Measurements from ENCODE around the gene C5AR2. TPM values are rescaled to one million over a fixed set of nuclear protein-coding genes. Genes with fewer than 3 reads are reported as not detected.

C5AR2 gene
- total RNA-seq, 1 experiment from 2014 or later, result not detected

- H3K79me2 ChIP-seq (ENCODE audit: low read length), result no peaks in the 10 kb centered on the region
- no peak overlapping the region for H3K4me2 ChIP-seq (ENCODE audit: low read depth, low read length, poor library complexity, severe bottlenecking)
These were observed 15.5 kb upstream of the C5AR2 start for GRCh38 chr19:47316513-47316912.

DNA sequence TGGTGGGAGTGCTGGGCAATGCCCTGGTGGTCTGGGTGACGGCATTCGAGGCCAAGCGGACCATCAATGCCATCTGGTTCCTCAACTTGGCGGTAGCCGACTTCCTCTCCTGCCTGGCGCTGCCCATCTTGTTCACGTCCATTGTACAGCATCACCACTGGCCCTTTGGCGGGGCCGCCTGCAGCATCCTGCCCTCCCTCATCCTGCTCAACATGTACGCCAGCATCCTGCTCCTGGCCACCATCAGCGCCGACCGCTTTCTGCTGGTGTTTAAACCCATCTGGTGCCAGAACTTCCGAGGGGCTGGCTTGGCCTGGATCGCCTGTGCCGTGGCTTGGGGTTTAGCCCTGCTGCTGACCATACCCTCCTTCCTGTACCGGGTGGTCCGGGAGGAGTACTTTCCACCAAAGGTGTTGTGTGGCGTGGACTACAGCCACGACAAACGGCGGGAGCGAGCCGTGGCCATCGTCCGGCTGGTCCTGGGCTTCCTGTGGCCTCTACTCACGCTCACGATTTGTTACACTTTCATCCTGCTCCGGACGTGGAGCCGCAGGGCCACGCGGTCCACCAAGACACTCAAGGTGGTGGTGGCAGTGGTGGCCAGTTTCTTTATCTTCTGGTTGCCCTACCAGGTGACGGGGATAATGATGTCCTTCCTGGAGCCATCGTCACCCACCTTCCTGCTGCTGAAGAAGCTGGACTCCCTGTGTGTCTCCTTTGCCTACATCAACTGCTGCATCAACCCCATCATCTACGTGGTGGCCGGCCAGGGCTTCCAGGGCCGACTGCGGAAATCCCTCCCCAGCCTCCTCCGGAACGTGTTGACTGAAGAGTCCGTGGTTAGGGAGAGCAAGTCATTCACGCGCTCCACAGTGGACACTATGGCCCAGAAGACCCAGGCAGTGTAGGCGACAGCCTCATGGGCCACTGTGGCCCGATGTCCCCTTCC lies 11.8 kb upstream of the C5AR2 start:
- H4K20me1 ChIP-seq (ENCODE audit: insufficient read depth, low read depth, low read length), result no peaks in the 10 kb centered on the region
- H3K27me3 ChIP-seq (ENCODE audit: low read length), result no peaks in the 10 kb centered on the region
- no peak overlapping the region for H3K4me3 ChIP-seq (ENCODE audit: low read length)
- H2AFZ ChIP-seq (ENCODE audit: low read length), result no peak overlapping the region
- H3K9me2 ChIP-seq (replicated peaks; ENCODE audit: insufficient read depth, low read length), result no peaks in the 10 kb centered on the region
- H3K9me3 ChIP-seq (ENCODE audit: low read length), result no peaks in the 10 kb centered on the region
- no peak for DNase-seq
- peaks cover 5% of the 10 kb centered on the region for H3K4me1 ChIP-seq (ENCODE audit: low read length)
- no peak overlapping the region for H3K9ac ChIP-seq (ENCODE audit: low read length)
- no peak overlapping the region for H3K4me2 ChIP-seq (ENCODE audit: low read depth, low read length, poor library complexity, severe bottlenecking)
- no peaks in the 10 kb centered on the region for H3K79me2 ChIP-seq (ENCODE audit: low read length)
- no peak overlapping the region for H3K27ac ChIP-seq (ENCODE audit: low read length)
- no peaks in the 10 kb centered on the region for H3K36me3 ChIP-seq (ENCODE audit: insufficient read depth, low read length)

More at GRCh38 chr19:47316513-47316912, 15.5 kb upstream of the C5AR2 start:
- Histone ChIP-seq H4K20me1 (ENCODE audit: insufficient read depth, low read depth, low read length) (no peaks in the 10 kb centered on the region), H3K9me3 (ENCODE audit: low read length) (no peaks in the 10 kb centered on the region), H3K4me3 (ENCODE audit: low read length) (no peak overlapping the region), H3K4me1 (ENCODE audit: low read length) (peaks cover 5% of the 10 kb centered on the region), H3K27me3 (ENCODE audit: low read length) (no peaks in the 10 kb centered on the region), H3K9me2 (replicated peaks; ENCODE audit: insufficient read depth, low read length) (no peaks in the 10 kb centered on the region), H3K27ac (ENCODE audit: low read length) (no peak overlapping the region), H2AFZ (ENCODE audit: low read length) (no peak overlapping the region), H3K9ac (ENCODE audit: low read length) (no peak overlapping the region), H3K36me3 (ENCODE audit: insufficient read depth, low read length) (no peaks in the 10 kb centered on the region)
- no peak for DNase-seq

DNA sequence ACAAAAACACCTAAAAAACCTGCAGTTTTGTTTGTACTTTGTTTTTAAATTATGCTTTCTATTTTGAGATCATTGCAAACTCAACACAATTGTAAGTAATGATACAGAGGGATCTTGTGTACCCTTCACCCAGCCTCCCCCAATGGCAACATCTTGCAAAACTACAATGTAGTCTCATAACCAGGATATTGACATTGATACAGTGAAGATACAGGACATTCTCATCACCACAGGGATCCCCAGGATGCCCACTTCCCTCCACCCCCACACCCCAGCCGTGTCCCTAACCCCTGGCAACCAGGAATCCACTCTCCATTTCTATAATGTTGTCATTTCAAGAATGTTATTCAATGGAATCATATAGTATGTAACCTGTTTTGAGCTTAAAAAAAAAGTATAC lies 10.3 kb upstream of the C5AR2 start:
- DNase-seq, result no peak
- H3K4me1 ChIP-seq (ENCODE audit: low read length), result no peaks in the 10 kb centered on the region; the same call in 1 of the 2 replicates
- H3K9ac ChIP-seq (ENCODE audit: low read length), result no peak overlapping the region
- no peak overlapping the region for H3K27ac ChIP-seq (ENCODE audit: low read length)
- no peak overlapping the region for H3K4me2 ChIP-seq (ENCODE audit: low read depth, low read length, poor library complexity, severe bottlenecking)
- no peaks in the 10 kb centered on the region for H3K36me3 ChIP-seq (ENCODE audit: insufficient read depth, low read length)
- no peaks in the 10 kb centered on the region for H3K9me2 ChIP-seq (replicated peaks; ENCODE audit: insufficient read depth, low read length)
- no peak overlapping the region for H3K4me3 ChIP-seq (ENCODE audit: low read length)
- no peaks in the 10 kb centered on the region for H3K79me2 ChIP-seq (ENCODE audit: low read length)
- no peak overlapping the region for H2AFZ ChIP-seq (ENCODE audit: low read length)
- no peaks in the 10 kb centered on the region for H3K27me3 ChIP-seq (ENCODE audit: low read length)
- no peaks in the 10 kb centered on the region for H3K9me3 ChIP-seq (ENCODE audit: low read length)
- no peaks in the 10 kb centered on the region for H4K20me1 ChIP-seq (ENCODE audit: insufficient read depth, low read depth, low read length)

DNA sequence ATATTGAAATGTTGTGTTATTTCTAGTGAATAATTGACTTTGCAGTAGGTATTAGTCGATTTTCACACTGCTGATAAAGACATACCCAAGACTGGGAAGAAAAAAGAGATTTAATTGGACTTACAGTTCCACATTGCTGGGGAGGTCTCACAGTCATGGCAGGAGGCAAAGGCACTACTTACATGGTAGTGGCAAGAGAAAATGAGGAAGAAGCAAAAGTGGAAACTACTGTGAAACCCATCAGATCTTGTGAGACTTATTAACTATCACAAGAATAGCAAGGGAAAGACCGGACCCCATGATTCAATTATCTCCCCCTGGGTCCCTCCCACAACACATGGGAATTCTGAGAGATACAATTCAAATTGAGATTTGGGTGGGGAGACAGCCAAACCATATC lies 9.9 kb upstream of the C5AR2 start:
- Histone ChIP-seq H3K27me3 (ENCODE audit: low read length) (no peaks in the 10 kb centered on the region), H3K36me3 (ENCODE audit: insufficient read depth, low read length) (no peaks in the 10 kb centered on the region), H3K79me2 (ENCODE audit: low read length) (no peaks in the 10 kb centered on the region), H3K4me2 (ENCODE audit: low read depth, low read length, poor library complexity, severe bottlenecking) (no peak overlapping the region), H3K9me3 (ENCODE audit: low read length) (no peaks in the 10 kb centered on the region), H2AFZ (ENCODE audit: low read length) (no peak overlapping the region), H3K4me1 (ENCODE audit: low read length) (no peaks in the 10 kb centered on the region; the same call in 1 of the 2 replicates), H3K27ac (ENCODE audit: low read length) (no peak overlapping the region), H3K9me2 (replicated peaks; ENCODE audit: insufficient read depth, low read length) (no peaks in the 10 kb centered on the region), H3K9ac (ENCODE audit: low read length) (no peak overlapping the region), H4K20me1 (ENCODE audit: insufficient read depth, low read depth, low read length) (no peaks in the 10 kb centered on the region), H3K4me3 (ENCODE audit: low read length) (no peak overlapping the region)
- peak; percentile 67 for DNase-seq

GRCh38 chr19:47323409-47323808 lies 8.6 kb upstream of the C5AR2 start:
- no peaks in the 10 kb centered on the region for H3K36me3 ChIP-seq (ENCODE audit: insufficient read depth, low read length)
- H3K9me3 ChIP-seq (ENCODE audit: low read length), result no peaks in the 10 kb centered on the region
- no peaks in the 10 kb centered on the region; the same call in 1 of the 2 replicates for H3K4me1 ChIP-seq (ENCODE audit: low read length)
- DNase-seq, result no peak
- no peaks in the 10 kb centered on the region for H3K27me3 ChIP-seq (ENCODE audit: low read length)
- no peak overlapping the region for H3K4me3 ChIP-seq (ENCODE audit: low read length)
- H4K20me1 ChIP-seq (ENCODE audit: insufficient read depth, low read depth, low read length), result no peaks in the 10 kb centered on the region
- H2AFZ ChIP-seq (ENCODE audit: low read length), result no peak overlapping the region
- H3K9ac ChIP-seq (ENCODE audit: low read length), result no peak overlapping the region
- H3K9me2 ChIP-seq (replicated peaks; ENCODE audit: insufficient read depth, low read length), result no peaks in the 10 kb centered on the region
- no peak overlapping the region for H3K27ac ChIP-seq (ENCODE audit: low read length)
- H3K79me2 ChIP-seq (ENCODE audit: low read length), result no peaks in the 10 kb centered on the region
- no peak overlapping the region for H3K4me2 ChIP-seq (ENCODE audit: low read depth, low read length, poor library complexity, severe bottlenecking)

GRCh38 chr19:47323872-47324271 lies 8.1 kb upstream of the C5AR2 start:
- Histone ChIP-seq H3K27me3 (ENCODE audit: low read length) (no peaks in the 10 kb centered on the region), H2AFZ (ENCODE audit: low read length) (no peak overlapping the region), H3K9ac (ENCODE audit: low read length) (no peak overlapping the region), H3K79me2 (ENCODE audit: low read length) (no peaks in the 10 kb centered on the region), H3K4me3 (ENCODE audit: low read length) (no peak overlapping the region), H4K20me1 (ENCODE audit: insufficient read depth, low read depth, low read length) (no peaks in the 10 kb centered on the region), H3K36me3 (ENCODE audit: insufficient read depth, low read length) (no peaks in the 10 kb centered on the region), H3K27ac (ENCODE audit: low read length) (no peak overlapping the region), H3K4me1 (ENCODE audit: low read length) (no peaks in the 10 kb centered on the region; the same call in 1 of the 2 replicates), H3K4me2 (ENCODE audit: low read depth, low read length, poor library complexity, severe bottlenecking) (no peak overlapping the region), H3K9me2 (replicated peaks; ENCODE audit: insufficient read depth, low read length) (no peaks in the 10 kb centered on the region), H3K9me3 (ENCODE audit: low read length) (no peaks in the 10 kb centered on the region)
- no peak for DNase-seq

- Histone ChIP-seq H3K79me2 (ENCODE audit: low read length) (no peaks in the 10 kb centered on the region), H3K4me3 (ENCODE audit: low read length) (no peak overlapping the region), H4K20me1 (ENCODE audit: insufficient read depth, low read depth, low read length) (no peaks in the 10 kb centered on the region), H3K36me3 (ENCODE audit: insufficient read depth, low read length) (no peaks in the 10 kb centered on the region), H2AFZ (ENCODE audit: low read length) (no peak overlapping the region), H3K9me3 (ENCODE audit: low read length) (no peaks in the 10 kb centered on the region), H3K4me2 (ENCODE audit: low read depth, low read length, poor library complexity, severe bottlenecking) (no peak overlapping the region), H3K9me2 (replicated peaks; ENCODE audit: insufficient read depth, low read length) (no peaks in the 10 kb centered on the region), H3K4me1 (ENCODE audit: low read length) (no peaks in the 10 kb centered on the region; the same call in 1 of the 2 replicates), H3K27ac (ENCODE audit: low read length) (no peak overlapping the region), H3K9ac (ENCODE audit: low read length) (no peak overlapping the region), H3K27me3 (ENCODE audit: low read length) (no peaks in the 10 kb centered on the region)
- no peak for DNase-seq
These were observed 7.5 kb upstream of the C5AR2 start for GRCh38 chr19:47324502-47324901.

DNA sequence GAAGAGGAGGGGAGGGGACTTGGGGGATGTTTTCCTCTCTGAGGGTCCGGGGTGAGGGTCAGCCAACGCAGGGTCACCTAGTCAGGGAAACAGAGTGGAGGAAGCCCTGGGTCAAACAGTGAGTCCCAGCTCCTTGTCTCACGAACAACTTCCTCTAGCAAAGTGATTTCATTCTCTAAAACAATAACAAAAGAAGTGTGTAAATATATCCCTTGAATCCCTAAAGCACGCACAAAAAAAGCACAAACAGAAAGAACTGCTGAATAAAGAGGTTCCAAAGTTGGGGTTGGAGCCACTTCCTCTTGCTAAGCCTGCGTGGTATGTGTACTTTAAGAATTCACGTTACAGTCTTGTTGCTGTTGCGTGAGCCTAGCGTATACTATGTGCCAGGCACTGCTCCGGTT lies 1.5 kb upstream of the C5AR2 start:
- Histone ChIP-seq H3K4me1 (ENCODE audit: low read length) (no peaks in the 10 kb centered on the region), H3K9me2 (replicated peaks; ENCODE audit: insufficient read depth, low read length) (no peaks in the 10 kb centered on the region), H3K36me3 (ENCODE audit: insufficient read depth, low read length) (no peaks in the 10 kb centered on the region), H3K9ac (ENCODE audit: low read length) (no peak overlapping the region), H3K27me3 (ENCODE audit: low read length) (no peaks in the 10 kb centered on the region), H3K9me3 (ENCODE audit: low read length) (no peaks in the 10 kb centered on the region), H3K79me2 (ENCODE audit: low read length) (no peaks in the 10 kb centered on the region), H3K27ac (ENCODE audit: low read length) (no peak overlapping the region), H4K20me1 (ENCODE audit: insufficient read depth, low read depth, low read length) (no peaks in the 10 kb centered on the region), H3K4me2 (ENCODE audit: low read depth, low read length, poor library complexity, severe bottlenecking) (no peak overlapping the region), H2AFZ (ENCODE audit: low read length) (no peak overlapping the region), H3K4me3 (ENCODE audit: low read length) (no peak overlapping the region)
- no peak for DNase-seq
